GM12892 (cell line): ENCODE results near the gene KCTD3.

Experiments used
- DNase-seq: peaks from one replicate; pipeline ENCODE4 v3.0.0; 2011; ENCODE audit not compliant: insufficient read length
- FAIRE-seq: peaks from 2 replicates; lab custom pipeline; 2011; peaks lifted over from hg19 to GRCh38; lab: Jason Lieb, UNC
- POLR2A ChIP-seq: IDR thresholded peaks from 2 replicates; pipeline ENCODE4 v1.6.1; 2011; ENCODE audit warnings: low read depth, low read length, control low read depth
- POLR2AphosphoS5 ChIP-seq: IDR thresholded peaks from 2 replicates; pipeline ENCODE4 v1.6.1; 2011; ENCODE audit warnings: low read depth, low read length, control low read depth
- TAF1 ChIP-seq: IDR thresholded peaks from 2 replicates; pipeline ENCODE4 v1.6.1; 2011; ENCODE audit warnings: low read depth, mild to moderate bottlenecking, control low read depth, low read length, borderline replicate concordance

The KCTD3 gene

DNA sequence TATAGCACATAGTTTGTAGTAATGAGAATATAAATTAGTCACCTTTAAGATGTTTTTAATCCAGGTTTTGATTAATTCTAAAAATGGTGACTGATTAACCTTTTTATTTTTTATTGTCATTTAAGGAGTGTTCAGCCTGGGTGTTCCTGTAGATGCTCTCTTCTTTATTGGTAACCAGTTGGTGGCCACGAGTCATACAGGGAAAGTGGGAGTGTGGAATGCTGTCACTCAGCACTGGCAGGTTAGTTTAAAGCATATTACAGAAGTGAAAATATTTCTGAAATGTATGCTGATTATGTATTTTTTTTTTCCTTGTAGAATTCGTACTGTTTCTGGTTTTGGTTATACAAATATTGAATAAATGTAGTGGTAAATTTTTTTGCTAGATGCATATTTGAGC lies 28.1 kb downstream of the KCTD3 start:
- FAIRE-seq: no peak
- no peak for TF ChIP-seq POLR2A
- TF ChIP-seq TAF1: no peak
- TF ChIP-seq POLR2AphosphoS5: no peak
- DNase-seq: no peak

- DNase-seq: no peak
- no peak for FAIRE-seq
- TF ChIP-seq POLR2A: no peak
- no peak for TF ChIP-seq TAF1
- no peak for TF ChIP-seq POLR2AphosphoS5
Measured at GRCh38 chr1:215597961-215598360, 30.9 kb downstream of the KCTD3 start.

DNA sequence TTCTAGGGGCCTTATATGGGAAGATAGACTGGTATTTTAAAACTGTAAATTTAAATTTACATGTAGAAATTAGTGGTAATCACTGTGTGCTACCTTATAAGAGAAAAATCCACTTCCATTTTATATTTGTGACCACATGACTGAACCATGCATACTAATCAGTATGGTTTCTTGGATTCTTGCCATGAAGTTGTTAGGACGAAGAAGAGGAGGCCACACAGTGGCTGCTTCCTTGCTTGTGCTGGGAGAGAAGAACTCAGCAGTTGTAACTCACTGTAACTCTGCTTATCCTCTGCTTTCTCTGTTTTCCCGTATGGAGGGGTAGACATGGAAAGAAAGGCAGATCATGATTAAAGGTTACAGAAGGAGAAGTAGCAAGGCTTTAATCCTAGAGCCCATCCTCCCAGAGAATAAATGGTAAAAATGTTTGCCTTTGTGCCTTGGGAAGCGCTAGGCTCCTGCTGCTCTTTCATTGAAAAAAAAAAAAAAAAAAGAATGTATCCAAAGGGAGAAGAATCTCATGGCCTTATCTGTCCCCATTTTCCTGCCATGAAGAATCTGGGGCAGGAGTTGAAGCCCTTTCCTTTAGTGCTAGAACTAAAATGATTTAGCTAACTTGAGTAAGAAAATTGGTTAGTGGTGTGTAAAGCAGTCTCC lies 32.4 kb downstream of the KCTD3 start:
- no peak for TF ChIP-seq POLR2AphosphoS5
- no peak for TF ChIP-seq POLR2A
- TF ChIP-seq TAF1: no peak
- no peak for FAIRE-seq
- no peak for DNase-seq

DNA sequence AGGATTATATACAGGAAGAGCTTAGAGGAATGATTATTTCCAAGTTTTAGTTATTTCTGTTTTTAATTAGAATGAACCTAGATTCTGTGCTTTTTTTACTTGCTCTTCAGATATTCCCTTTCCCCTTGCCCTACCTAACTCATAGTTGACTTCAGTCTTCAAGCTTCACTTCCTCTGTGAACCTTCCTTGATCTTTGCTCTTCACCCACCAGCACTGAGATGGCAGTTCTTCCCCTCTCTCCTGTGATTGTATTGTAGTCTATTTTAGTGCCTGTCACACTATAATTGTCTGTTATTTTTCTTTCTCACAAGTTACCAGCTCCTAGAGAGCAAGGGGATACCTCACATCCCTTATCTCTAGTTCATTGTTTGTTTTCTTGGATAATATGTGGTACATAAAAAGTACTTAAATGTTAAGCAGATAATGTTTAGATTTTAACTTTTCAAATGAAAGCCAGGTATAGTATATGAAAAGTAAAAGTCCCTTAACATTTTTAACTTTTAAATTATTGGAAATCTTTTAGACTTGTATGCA lies 33.2 kb downstream of the KCTD3 start:
- DNase-seq (no peak), FAIRE-seq (no peak)
- TF ChIP-seq POLR2A (no peak), POLR2AphosphoS5 (no peak), TAF1 (no peak)

GRCh38 chr1:215600867-215601266 lies 33.8 kb downstream of the KCTD3 start:
- DNase-seq (no peak), FAIRE-seq (no peak)
- no peak for TF ChIP-seq TAF1
- no peak for TF ChIP-seq POLR2A

GRCh38 chr1:215601276-215601675 lies 34.2 kb downstream of the KCTD3 start:
- DNase-seq (no peak), FAIRE-seq (no peak)
- TF ChIP-seq POLR2A: no peak
- TF ChIP-seq POLR2AphosphoS5: no peak
- no peak for TF ChIP-seq TAF1

GRCh38 chr1:215603319-215603718 lies 36.2 kb downstream of the KCTD3 start:
- FAIRE-seq (no peak), DNase-seq (no peak)
- TF ChIP-seq POLR2A (no peak), TAF1 (no peak), POLR2AphosphoS5 (no peak)

DNA sequence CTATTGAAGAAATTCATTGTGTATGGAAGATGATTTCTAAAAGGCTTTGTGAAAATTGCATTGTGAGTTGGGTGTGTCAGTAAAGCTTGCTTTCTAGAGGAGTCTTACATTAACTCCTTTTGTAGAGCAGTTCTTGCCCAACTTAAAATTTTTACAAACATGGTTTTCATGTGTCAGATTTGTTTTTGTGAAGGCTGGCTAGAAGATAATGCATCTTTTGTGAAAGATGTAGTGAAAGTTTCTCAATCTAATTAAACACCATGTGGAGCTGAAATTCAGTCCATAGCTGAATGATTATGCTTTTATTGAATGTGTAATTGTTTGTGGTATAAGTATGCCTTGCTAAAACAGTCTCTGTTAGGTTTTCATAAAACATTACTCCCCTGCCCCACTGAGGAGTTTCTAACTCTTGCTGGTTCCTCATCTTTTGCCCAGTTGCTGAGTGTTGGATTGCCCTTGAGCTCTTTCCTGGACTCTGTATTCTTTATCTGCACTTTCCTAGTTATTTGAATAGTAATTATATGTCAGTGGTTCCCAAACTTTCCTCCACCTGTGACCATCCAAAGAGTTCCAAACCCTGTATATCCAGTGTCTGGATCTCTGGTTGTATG lies 38.0 kb downstream of the KCTD3 start:
- DNase-seq: no peak
- TF ChIP-seq POLR2A (no peak), TAF1 (no peak), POLR2AphosphoS5 (no peak)
- FAIRE-seq: no peak

DNA sequence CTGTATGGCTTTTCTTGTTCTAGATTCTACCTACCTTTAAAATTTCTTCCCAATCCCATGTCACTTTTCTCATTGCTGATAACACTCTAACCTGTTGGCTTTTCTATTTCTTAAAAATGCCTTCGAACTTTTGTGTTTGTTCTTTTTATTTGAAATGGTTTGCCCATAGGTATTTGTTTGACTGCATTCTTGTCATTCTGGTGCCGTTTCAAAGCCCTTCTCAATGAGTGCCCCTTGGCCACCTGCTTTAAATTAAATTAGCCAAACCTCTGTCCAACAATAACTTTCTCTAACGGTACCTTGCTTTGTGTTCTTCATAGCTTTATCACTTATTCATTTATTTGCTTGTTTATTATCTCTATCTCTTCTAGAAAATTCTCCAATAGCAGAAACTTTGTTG lies 38.9 kb downstream of the KCTD3 start:
- FAIRE-seq (no peak), DNase-seq (no peak)
- TF ChIP-seq TAF1 (no peak), POLR2AphosphoS5 (no peak), POLR2A (no peak)

- no peak for TF ChIP-seq POLR2AphosphoS5
- TF ChIP-seq TAF1: no peak
- TF ChIP-seq POLR2A: no peak
- no peak for DNase-seq
- FAIRE-seq: no peak
Measured at GRCh38 chr1:215606564-215607168, 39.6 kb downstream of the KCTD3 start.

- no peak for FAIRE-seq
Measured at GRCh38 chr1:215607412-215607811, 40.3 kb downstream of the KCTD3 start.

GRCh38 chr1:215608646-215609045 lies 41.5 kb downstream of the KCTD3 start:
- TF ChIP-seq TAF1 (no peak), POLR2AphosphoS5 (no peak), POLR2A (no peak)
- no peak for DNase-seq
- no peak for FAIRE-seq

More at GRCh38 chr1:215607412-215607811, 40.3 kb downstream of the KCTD3 start:
- TF ChIP-seq POLR2A (no peak), TAF1 (no peak), POLR2AphosphoS5 (no peak)
- DNase-seq: no peak
